Neural cell (in vitro differentiated cells): Measurements from ENCODE around the gene CHD6.

Source experiments
- EP300 ChIP-seq: fragments of 450-650 bp; conservative IDR thresholded peaks from 2 replicates; pipeline ENCODE4 v1.6.1; 2014; ENCODE audit warnings: antibody characterized with exemption, mild to moderate bottlenecking, moderate library complexity; ENCODE audit not compliant: poor library complexity, severe bottlenecking
- EZH2 ChIP-seq: fragments of 200-600, 300-800 bp; shearing (Covaris generic), sonication (generic); IDR thresholded peaks from 2 replicates; pipeline ENCODE4 v1.6.1; 2014; ENCODE audit warnings: antibody characterized with exemption, low read length, borderline replicate concordance, mild to moderate bottlenecking; ENCODE audit not compliant: insufficient read depth, poor library complexity, severe bottlenecking
- POLR2AphosphoS5 ChIP-seq: IDR thresholded peaks from 2 replicates; pipeline ENCODE4 v1.6.1; 2012
- SMC3 ChIP-seq: fragments of 450-650 bp; conservative IDR thresholded peaks from 2 replicates; pipeline ENCODE4 v1.6.1; 2014; ENCODE audit warnings: antibody characterized with exemption, mild to moderate bottlenecking, moderate library complexity; ENCODE audit not compliant: poor library complexity
- TF ChIP-seq, protein P1 (sequence below): fragments of 450-650 bp; IDR thresholded peaks from 2 replicates; pipeline ENCODE4 v1.5.1; 2014; ENCODE audit warnings: antibody characterized with exemption, mild to moderate bottlenecking, moderate library complexity; ENCODE audit not compliant: poor library complexity, severe bottlenecking

- TF ChIP-seq, protein P1, sequence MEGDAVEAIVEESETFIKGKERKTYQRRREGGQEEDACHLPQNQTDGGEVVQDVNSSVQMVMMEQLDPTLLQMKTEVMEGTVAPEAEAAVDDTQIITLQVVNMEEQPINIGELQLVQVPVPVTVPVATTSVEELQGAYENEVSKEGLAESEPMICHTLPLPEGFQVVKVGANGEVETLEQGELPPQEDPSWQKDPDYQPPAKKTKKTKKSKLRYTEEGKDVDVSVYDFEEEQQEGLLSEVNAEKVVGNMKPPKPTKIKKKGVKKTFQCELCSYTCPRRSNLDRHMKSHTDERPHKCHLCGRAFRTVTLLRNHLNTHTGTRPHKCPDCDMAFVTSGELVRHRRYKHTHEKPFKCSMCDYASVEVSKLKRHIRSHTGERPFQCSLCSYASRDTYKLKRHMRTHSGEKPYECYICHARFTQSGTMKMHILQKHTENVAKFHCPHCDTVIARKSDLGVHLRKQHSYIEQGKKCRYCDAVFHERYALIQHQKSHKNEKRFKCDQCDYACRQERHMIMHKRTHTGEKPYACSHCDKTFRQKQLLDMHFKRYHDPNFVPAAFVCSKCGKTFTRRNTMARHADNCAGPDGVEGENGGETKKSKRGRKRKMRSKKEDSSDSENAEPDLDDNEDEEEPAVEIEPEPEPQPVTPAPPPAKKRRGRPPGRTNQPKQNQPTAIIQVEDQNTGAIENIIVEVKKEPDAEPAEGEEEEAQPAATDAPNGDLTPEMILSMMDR = no peak
- TF ChIP-seq EZH2 = no peak
- no peak for TF ChIP-seq POLR2AphosphoS5
- no peak for TF ChIP-seq SMC3
- no peak for TF ChIP-seq EP300
Observed at GRCh38 chr20:41358717-41359116, 259.5 kb downstream of the CHD6 start.
